ENCODE measurements around the gene FGF21.

The FGF21 gene

DNA sequence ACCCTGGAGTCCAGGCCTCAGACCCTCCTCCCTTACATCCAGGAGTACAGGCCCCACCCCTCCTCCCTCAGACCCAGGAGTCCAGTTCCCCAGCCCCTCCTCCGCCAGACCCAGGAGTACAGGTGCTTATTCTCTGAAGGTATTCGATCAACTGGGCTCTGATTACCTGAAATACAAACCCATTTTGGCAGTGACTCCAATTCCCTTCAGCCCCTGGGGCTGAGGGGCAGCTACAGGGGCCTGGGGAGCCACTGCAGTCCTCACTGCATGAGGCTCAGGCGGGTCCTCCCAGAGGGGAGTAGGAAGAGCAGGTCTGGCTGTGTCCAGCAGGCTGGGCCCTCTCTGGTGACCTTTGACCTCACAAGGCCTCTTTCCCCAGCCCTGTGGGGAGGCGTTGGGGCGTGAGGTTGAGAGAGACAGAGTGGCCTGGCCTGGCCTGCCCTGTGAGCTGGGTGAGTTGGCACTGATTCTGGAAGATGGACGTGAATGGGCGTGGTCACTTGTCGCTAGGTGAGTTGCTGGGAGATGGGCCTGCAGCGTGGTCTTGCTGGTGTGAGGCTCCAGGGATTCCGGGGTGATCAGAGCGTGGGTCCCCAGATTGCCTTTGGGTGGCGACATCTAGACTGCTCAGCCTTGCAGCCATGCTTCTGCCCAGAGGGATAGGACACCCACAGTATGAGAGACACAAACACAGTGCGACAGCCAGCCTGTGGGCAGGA lies 52.4 kb downstream of the FGF21 start:
- Histone ChIP-seq H3K4me3 (ENCODE audit: low read depth, low read length) (no peak overlapping the region), H3K4me1 (peaks cover 1% of the 10 kb centered on the region), H3K36me3 (peaks cover 12% of the 10 kb centered on the region), H3K9me3 (no peaks in the 10 kb centered on the region), H3K27me3 (no peaks in the 10 kb centered on the region)
- no peak for DNase-seq
- TF ChIP-seq, protein P1, sequence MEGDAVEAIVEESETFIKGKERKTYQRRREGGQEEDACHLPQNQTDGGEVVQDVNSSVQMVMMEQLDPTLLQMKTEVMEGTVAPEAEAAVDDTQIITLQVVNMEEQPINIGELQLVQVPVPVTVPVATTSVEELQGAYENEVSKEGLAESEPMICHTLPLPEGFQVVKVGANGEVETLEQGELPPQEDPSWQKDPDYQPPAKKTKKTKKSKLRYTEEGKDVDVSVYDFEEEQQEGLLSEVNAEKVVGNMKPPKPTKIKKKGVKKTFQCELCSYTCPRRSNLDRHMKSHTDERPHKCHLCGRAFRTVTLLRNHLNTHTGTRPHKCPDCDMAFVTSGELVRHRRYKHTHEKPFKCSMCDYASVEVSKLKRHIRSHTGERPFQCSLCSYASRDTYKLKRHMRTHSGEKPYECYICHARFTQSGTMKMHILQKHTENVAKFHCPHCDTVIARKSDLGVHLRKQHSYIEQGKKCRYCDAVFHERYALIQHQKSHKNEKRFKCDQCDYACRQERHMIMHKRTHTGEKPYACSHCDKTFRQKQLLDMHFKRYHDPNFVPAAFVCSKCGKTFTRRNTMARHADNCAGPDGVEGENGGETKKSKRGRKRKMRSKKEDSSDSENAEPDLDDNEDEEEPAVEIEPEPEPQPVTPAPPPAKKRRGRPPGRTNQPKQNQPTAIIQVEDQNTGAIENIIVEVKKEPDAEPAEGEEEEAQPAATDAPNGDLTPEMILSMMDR (IDR thresholded peaks at IDR 0.05; ENCODE audit: low read depth, low read length): no peak
